AG10803 (cell line): ENCODE results near the gene XKR3.
A peak's percentile ranks its signal among the peaks of the same experiment; 100 is the strongest.

Experiments used
- DNase-seq: peaks from one replicate; pipeline ENCODE4 v3.0.0; 2010; ENCODE audit warnings: low read depth
- H3K4me3 ChIP-seq: 2 replicates; pipeline ENCODE4 v1.5.1; 2011; ENCODE audit warnings: mild to moderate bottlenecking, low read length, control low read depth
- TF ChIP-seq, protein P1 (sequence below): conservative IDR thresholded peaks from 2 replicates; pipeline ENCODE4 v1.5.1; 2011; ENCODE audit warnings: mild to moderate bottlenecking, low read length, control low read depth, inconsistent platforms

XKR3 gene

GRCh38 chr22:16827506-16827905, 2.3 kb upstream of the XKR3 start:
- DNase-seq: no peak
- no peak overlapping the region for H3K4me3 ChIP-seq
- TF ChIP-seq, protein P1, sequence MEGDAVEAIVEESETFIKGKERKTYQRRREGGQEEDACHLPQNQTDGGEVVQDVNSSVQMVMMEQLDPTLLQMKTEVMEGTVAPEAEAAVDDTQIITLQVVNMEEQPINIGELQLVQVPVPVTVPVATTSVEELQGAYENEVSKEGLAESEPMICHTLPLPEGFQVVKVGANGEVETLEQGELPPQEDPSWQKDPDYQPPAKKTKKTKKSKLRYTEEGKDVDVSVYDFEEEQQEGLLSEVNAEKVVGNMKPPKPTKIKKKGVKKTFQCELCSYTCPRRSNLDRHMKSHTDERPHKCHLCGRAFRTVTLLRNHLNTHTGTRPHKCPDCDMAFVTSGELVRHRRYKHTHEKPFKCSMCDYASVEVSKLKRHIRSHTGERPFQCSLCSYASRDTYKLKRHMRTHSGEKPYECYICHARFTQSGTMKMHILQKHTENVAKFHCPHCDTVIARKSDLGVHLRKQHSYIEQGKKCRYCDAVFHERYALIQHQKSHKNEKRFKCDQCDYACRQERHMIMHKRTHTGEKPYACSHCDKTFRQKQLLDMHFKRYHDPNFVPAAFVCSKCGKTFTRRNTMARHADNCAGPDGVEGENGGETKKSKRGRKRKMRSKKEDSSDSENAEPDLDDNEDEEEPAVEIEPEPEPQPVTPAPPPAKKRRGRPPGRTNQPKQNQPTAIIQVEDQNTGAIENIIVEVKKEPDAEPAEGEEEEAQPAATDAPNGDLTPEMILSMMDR: no peak

DNA sequence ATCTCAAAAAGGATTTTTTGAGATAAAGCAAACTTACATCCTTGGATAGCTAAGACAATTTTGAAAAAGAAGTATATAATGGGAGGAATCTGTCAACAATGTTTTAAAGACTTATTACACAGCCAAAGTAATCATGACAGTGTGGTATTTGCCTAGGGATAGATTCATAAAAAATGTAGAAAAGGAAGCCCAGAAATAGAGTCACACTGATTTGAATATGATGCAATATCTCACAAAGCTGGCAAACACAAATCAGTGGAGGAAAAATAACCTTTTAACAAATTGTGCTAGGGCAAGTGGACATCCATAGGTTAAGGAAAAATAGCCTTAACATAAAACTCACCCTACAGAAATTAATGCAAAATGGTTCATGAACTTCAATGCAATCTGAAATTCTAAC, 6.0 kb downstream of the XKR3 start:
- TF ChIP-seq, protein P1: no peak
- peak; percentile 8 for DNase-seq
- H3K4me3 ChIP-seq: no peak overlapping the region

GRCh38 chr22:16818538-16818937, 6.7 kb downstream of the XKR3 start:
- TF ChIP-seq, protein P1: no peak
- DNase-seq: no peak
- no peak overlapping the region for H3K4me3 ChIP-seq

GRCh38 chr22:16815073-16815472, 10.1 kb downstream of the XKR3 start:
- TF ChIP-seq, protein P1: no peak
- no peak overlapping the region for H3K4me3 ChIP-seq
- DNase-seq: no peak

GRCh38 chr22:16810188-16810802, 14.9 kb downstream of the XKR3 start:
- H3K4me3 ChIP-seq: no peak overlapping the region
- TF ChIP-seq, protein P1: no peak
- DNase-seq: peak; percentile 8

DNA sequence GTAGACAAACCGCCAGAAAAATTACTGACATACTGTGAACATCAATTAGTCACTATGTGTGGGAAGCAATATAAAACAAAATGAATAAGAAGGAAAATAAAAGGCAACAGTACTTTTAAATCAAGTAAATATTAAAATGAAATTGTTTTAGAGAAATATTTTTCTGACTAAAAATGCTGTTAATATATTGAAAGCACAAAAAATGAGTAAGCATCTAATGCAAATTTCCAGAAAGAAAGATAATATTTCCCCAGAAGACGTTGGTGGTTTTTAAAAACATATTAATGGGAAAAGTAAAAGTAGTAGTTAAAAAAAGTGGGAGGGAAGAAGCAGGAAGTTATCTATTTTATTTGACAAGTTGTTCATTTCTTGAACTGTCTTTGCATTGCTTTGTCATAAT, 16.5 kb downstream of the XKR3 start:
- no peak for DNase-seq
- H3K4me3 ChIP-seq: no peak overlapping the region
- TF ChIP-seq, protein P1: no peak

GRCh38 chr22:16807109-16807508, 18.1 kb downstream of the XKR3 start:
- no peak for DNase-seq
- TF ChIP-seq, protein P1: no peak
- H3K4me3 ChIP-seq: no peak overlapping the region
